Uterus (tissue), 2 donors: ENCODE measurements around the gene DACT2.

Experiments used
- CTCF ChIP-seq, 4 experiments: fragments of 200-600 bp in 2 of 4; fragments of 450-650 bp in 2 of 4; sonication (generic) in 2 of 4; IDR thresholded peaks; one replicate each; pipeline ENCODE4 v1.5.1; 2016 to 2019; ENCODE audit warnings: antibody characterized with exemption in 4 of 4, mild to moderate bottlenecking in 2 of 4, moderate library complexity in 1 of 4
- POLR2A ChIP-seq, 2 donors: fragments of 450-650 bp; IDR thresholded peaks; one replicate each; pipeline ENCODE4 v1.6.1; 2016; ENCODE audit warnings: antibody characterized with exemption in 2 of 2, mild to moderate bottlenecking in 1 of 2, moderate library complexity in 1 of 2

DNA sequence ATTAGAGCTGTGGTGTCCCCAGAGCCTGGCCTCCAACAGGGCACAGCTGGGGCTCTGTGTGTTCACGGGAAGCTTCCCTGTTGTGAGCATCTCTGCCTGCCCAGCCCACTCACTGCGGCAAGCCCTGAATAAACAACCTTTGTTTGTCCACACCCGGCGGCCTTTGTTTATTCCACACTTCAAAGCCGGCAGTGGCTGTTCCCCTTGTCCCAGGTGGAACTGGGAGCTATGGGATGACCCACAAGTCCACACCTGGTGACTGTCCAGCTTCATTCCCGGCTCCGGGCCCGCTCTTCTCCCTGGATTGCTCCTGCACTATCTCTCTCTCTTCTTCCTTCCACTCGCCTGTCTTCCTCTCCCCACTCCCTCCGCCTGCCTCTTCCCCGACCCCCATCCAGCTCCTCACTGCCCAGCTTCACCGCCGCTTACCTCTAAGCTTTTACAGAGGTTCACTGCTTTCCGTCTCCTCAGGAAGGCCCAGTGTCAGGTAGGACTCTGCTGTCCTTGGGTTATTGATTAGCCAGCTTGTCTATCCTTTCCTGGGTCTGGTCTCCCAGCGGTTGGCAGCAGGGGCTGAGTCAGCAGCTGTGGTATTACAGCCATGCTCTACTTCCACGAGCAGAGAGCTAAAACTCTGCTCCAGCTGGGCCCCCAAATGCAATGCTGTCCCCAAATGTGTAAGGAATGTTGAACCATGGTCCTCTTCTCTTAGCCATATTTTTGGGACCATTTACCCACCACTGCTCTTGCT is 17.8 kb downstream of the DACT2 start:
- TF ChIP-seq CTCF (IDR thresholded peaks at IDR 0.05) (no peak), POLR2A (IDR thresholded peaks at IDR 0.05) (no peak)
